DOHH2 (cell line): Measurements from ENCODE around the gene CALML3.

Experiments used
- H3F3A ChIP-seq: fragments of 200-600 bp; sonication (generic), shearing (Covaris generic); 2 replicates; pipeline ENCODE4 v1.6.0; 2016; ENCODE audit warnings: antibody characterized with exemption, mild to moderate bottlenecking; ENCODE audit not compliant: control insufficient read depth, insufficient read depth
- H3K27ac ChIP-seq: fragments of 200-600 bp; sonication (generic); 2 replicates; pipeline ENCODE4 v1.5.1; 2014; ENCODE audit warnings: low read depth, mild to moderate bottlenecking, low read length, moderate library complexity
- H3K27me3 ChIP-seq: fragments of 200-600 bp; sonication (generic); 2 replicates; pipeline ENCODE4 v1.6.1; 2014; ENCODE audit warnings: mild to moderate bottlenecking, low read length, mixed read lengths; ENCODE audit not compliant: control insufficient read depth
- H3K36me3 ChIP-seq: fragments of 200-600 bp; sonication (generic); 2 replicates; pipeline ENCODE4 v1.6.1; 2014; ENCODE audit warnings: mild to moderate bottlenecking, low read length, moderate library complexity, mixed read lengths; ENCODE audit not compliant: control insufficient read depth
- H3K4me1 ChIP-seq: fragments of 200-600 bp; sonication (generic); 2 replicates; pipeline ENCODE4 v1.6.1; 2014; ENCODE audit warnings: mild to moderate bottlenecking, low read length, mixed read lengths; ENCODE audit not compliant: control insufficient read depth
- H3K4me2 ChIP-seq: fragments of 200-600 bp; sonication (generic); 2 replicates; pipeline ENCODE4 v1.6.0; 2014; ENCODE audit warnings: mild to moderate bottlenecking, low read length, moderate library complexity
- H3K4me3 ChIP-seq: fragments of 200-600 bp; sonication (generic); 2 replicates; pipeline ENCODE4 v1.5.1; 2014; ENCODE audit warnings: mild to moderate bottlenecking, low read length, mixed read lengths
- H3K79me2 ChIP-seq: fragments of 200-600 bp; sonication (generic); 2 replicates; pipeline ENCODE4 v1.6.1; 2014; ENCODE audit warnings: mild to moderate bottlenecking, low read length, mixed read lengths; ENCODE audit not compliant: control insufficient read depth
- H3K9me2 ChIP-seq: fragments of 200-600 bp; sonication (generic); replicated peaks from 2 replicates; pipeline ENCODE4 v1.6.1; 2014; ENCODE audit warnings: mild to moderate bottlenecking, low read length, mixed read lengths; ENCODE audit not compliant: control insufficient read depth
- H3K9me3 ChIP-seq: fragments of 200-600 bp; sonication (generic); 2 replicates; pipeline ENCODE4 v1.6.1; 2014; ENCODE audit warnings: antibody characterized with exemption, low read length, mixed read lengths; ENCODE audit not compliant: control insufficient read depth, insufficient read depth
- H4K20me1 ChIP-seq: fragments of 200-600 bp; sonication (generic); 2 replicates; pipeline ENCODE4 v1.6.0; 2014; ENCODE audit warnings: low read depth, mild to moderate bottlenecking, antibody characterized with exemption, low read length, moderate library complexity; ENCODE audit not compliant: control insufficient read depth, insufficient read depth
- EZH2phosphoT487 ChIP-seq: fragments of 200-600 bp; sonication (generic); IDR thresholded peaks from 2 replicates; pipeline ENCODE4 v1.6.1; 2017; ENCODE audit warnings: borderline replicate concordance, mild to moderate bottlenecking, antibody characterized with exemption, low read length, moderate library complexity, mixed read lengths
- TF ChIP-seq, protein P1 (sequence below): fragments of 200-600 bp; sonication (generic); IDR thresholded peaks from one replicate; pipeline ENCODE4 v1.5.1; 2014; ENCODE audit warnings: antibody characterized with exemption, mild to moderate bottlenecking, low read depth, low read length; ENCODE audit not compliant: poor library complexity, severe bottlenecking

The CALML3 gene

DNA sequence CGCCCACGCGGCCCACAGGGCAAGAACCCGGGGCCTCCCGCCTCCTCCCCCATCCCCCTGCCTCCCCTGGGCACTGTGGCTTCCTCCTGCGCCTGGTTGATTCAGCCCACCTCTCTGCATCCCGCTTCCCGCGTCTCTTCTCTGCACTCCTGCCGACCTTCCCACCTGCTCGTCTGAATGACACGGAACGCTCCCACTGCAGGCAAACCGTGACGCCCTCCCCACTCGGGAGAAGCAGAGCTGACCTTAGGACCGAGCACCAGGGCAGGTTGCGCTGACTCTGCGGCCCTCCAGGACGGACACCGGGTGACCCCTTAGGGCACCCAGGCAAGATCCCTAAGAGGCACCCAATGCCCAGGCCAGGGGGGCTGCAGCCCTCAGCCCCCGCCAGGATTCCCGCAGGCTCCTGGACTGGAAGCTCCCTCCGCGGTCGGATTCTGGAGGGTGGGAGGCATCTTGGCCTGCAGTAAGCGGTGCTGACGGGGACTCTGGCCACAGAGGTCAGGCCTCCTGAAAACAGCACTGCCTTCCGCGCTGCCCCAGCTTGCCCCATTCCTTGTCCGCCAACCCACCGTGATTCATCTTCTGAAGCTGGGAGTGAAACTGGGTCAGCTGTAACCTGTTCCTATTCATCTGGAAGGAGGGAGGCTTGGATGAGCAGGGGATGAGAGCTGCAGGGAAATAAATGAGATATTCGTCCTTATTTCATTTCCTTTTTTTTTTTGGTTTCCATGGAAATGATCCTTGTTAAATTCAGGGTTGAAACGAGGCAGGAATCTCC lies 990 bp downstream of the CALML3 start:
- Histone ChIP-seq H3K79me2 (no peaks in the 10 kb centered on the region), H3K4me2 (no peak overlapping the region), H3K9me2 (no peaks in the 10 kb centered on the region), H3K27me3 (peaks cover 6% of the 10 kb centered on the region), H3F3A (no peaks in the 10 kb centered on the region), H3K9me3 (no peaks in the 10 kb centered on the region), H3K36me3 (no peaks in the 10 kb centered on the region), H3K4me3 (no peak overlapping the region), H3K4me1 (no peaks in the 10 kb centered on the region), H3K27ac (no peak overlapping the region), H4K20me1 (no peaks in the 10 kb centered on the region)
- no peak for TF ChIP-seq EZH2phosphoT487
- TF ChIP-seq, protein P1, sequence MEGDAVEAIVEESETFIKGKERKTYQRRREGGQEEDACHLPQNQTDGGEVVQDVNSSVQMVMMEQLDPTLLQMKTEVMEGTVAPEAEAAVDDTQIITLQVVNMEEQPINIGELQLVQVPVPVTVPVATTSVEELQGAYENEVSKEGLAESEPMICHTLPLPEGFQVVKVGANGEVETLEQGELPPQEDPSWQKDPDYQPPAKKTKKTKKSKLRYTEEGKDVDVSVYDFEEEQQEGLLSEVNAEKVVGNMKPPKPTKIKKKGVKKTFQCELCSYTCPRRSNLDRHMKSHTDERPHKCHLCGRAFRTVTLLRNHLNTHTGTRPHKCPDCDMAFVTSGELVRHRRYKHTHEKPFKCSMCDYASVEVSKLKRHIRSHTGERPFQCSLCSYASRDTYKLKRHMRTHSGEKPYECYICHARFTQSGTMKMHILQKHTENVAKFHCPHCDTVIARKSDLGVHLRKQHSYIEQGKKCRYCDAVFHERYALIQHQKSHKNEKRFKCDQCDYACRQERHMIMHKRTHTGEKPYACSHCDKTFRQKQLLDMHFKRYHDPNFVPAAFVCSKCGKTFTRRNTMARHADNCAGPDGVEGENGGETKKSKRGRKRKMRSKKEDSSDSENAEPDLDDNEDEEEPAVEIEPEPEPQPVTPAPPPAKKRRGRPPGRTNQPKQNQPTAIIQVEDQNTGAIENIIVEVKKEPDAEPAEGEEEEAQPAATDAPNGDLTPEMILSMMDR, result no peak

DNA sequence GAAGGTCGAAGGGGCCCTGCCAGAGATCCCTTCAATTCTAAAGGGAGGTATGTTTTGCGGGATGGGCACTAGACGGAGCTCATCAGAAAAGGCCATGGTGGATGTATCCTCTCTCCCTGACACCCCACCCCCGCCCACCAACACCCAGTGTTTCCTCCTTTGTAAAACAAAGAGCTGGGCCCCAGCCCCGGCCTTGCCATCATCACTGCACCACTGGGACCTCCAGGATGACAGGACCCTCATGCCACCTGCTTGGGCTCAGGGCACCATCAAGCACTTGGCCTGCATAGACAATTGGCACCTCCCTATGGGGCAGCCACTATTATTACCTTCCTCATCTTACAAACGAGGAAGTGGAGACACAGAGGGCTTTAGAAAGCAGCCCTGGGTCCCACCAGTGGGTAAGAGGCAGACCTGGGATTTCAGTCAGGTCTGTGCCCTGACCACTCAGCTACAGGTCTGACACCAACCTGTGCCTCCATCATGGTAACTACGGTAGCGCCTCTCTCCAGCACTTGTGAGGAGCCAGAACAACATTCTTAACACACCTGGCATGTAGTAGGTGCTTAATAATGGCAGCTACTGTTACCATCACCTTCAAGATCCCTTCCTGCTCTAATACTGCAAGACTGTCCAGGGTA lies 2.0 kb downstream of the CALML3 start:
- Histone ChIP-seq H3F3A (no peaks in the 10 kb centered on the region), H3K9me3 (no peaks in the 10 kb centered on the region), H3K27me3 (peaks cover 6% of the 10 kb centered on the region), H3K36me3 (no peaks in the 10 kb centered on the region), H3K9me2 (no peaks in the 10 kb centered on the region), H3K79me2 (no peaks in the 10 kb centered on the region), H3K4me2 (no peak overlapping the region), H3K4me3 (no peak overlapping the region), H3K4me1 (no peaks in the 10 kb centered on the region), H4K20me1 (no peaks in the 10 kb centered on the region), H3K27ac (no peak overlapping the region)
- TF ChIP-seq EZH2phosphoT487, result no peak
- TF ChIP-seq, protein P1, result no peak

DNA sequence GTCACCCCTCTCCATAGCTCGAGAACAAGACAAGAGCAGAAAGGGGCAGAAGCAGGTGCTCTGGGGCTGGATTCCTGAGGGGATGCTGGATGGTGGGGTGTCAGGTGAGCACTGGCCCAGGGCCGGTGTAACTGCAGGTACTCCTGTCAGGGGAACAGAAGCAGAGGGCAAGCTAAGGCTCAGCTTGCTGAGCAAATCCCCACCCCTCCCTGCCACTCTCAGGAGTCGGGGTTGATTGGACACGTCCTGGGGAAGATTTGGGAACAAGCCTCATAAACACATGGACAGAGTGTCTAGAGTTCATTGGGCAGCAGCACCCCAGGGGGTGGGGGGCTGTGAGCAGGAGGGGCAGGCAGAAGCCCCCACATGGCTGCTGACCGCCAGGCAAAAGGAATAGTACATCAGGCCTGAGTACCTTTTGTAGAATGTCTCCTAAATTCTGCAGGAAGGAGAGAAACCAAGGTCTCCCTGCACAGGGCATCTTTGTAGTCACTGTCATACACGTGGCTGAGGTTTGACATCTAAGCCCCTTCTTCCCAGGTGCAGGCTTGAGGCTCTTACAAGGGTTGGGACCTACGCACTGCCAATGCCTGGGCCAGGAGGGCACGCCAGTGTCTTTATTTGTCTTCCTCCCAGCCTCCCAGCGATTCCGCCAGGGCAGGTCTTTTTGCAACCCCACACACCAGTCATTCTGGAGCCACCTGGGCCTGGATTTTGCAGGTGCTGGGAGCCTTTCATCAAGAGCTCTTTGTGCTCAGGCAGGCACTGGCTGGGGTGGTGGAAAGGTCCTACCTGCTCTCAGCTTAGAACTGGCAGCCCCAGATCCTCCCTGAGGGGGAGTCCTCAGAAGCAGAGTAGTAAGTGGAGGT lies 2.8 kb downstream of the CALML3 start:
- H3K36me3 ChIP-seq, result no peaks in the 10 kb centered on the region
- H3F3A ChIP-seq, result no peaks in the 10 kb centered on the region
- no peaks in the 10 kb centered on the region for H3K79me2 ChIP-seq
- no peaks in the 10 kb centered on the region for H4K20me1 ChIP-seq
- H3K4me2 ChIP-seq, result no peak overlapping the region
- peaks cover 6% of the 10 kb centered on the region for H3K27me3 ChIP-seq
- H3K4me3 ChIP-seq, result no peak overlapping the region
- no peaks in the 10 kb centered on the region for H3K9me2 ChIP-seq
- no peak for TF ChIP-seq EZH2phosphoT487
- TF ChIP-seq, protein P1, result no peak
- H3K9me3 ChIP-seq, result no peaks in the 10 kb centered on the region
- H3K27ac ChIP-seq, result no peak overlapping the region
- no peaks in the 10 kb centered on the region for H3K4me1 ChIP-seq
